LNCAP (cell line): ENCODE results near the gene MN1.

ENCODE experiments used
- CTCF ChIP-seq: fragments of 450-650 bp; IDR thresholded peaks from 2 replicates; pipeline ENCODE4 v1.5.1; 2017; ENCODE audit warnings: mild to moderate bottlenecking

The MN1 gene

GRCh38 chr22:27802346-27803073, 954 bp upstream of the MN1 start:
- TF ChIP-seq CTCF: no peak

DNA sequence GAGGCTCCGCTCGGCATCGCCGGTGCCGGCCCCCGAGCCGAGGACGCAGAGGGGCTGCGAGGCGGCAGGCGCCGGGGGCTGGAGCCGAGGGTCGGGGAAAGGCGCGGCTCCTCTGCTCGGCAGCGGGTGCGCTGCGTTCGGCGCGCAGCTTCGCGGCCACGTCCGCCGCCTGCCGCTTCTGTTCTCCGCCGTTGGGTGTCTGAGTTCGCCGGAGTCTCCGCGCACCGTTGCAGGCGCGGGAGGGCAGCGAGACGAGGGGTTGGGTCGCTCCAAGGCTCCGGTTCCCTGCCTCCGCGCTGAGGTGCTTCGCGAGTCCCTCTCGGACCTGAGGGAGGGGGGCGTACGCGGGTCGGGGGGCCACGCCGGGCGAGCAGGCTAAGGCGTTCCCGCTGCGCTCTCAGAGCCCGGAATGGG, 347 bp downstream of the MN1 start:
- TF ChIP-seq CTCF: no peak

GRCh38 chr22:27800250-27801201, 1.0 kb downstream of the MN1 start:
- TF ChIP-seq CTCF: no peak

DNA sequence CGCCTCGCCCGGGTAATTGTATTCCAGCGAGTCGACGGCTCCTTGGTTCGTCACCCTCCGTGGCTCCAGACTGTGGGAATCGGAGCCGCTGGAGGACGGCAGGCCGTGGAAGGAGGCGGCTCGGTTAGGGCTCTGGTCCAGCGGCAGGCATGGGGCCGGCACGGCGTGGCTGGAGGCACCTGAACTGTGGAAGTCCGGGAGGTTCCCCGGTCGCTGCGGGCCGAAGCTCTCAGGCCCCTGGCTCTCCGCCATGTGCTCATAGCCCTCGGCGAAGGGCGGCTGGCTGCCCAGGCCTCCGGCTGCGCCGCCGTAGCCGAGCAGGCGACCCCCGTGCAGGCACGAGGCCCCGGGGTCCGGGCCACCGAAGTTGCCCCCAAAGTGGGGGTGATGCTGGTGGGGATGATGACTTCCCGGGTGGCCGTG, 1.7 kb downstream of the MN1 start:
- TF ChIP-seq CTCF: no peak

- no peak for TF ChIP-seq CTCF
Observed at GRCh38 chr22:27799015-27799826, 2.3 kb downstream of the MN1 start.

DNA sequence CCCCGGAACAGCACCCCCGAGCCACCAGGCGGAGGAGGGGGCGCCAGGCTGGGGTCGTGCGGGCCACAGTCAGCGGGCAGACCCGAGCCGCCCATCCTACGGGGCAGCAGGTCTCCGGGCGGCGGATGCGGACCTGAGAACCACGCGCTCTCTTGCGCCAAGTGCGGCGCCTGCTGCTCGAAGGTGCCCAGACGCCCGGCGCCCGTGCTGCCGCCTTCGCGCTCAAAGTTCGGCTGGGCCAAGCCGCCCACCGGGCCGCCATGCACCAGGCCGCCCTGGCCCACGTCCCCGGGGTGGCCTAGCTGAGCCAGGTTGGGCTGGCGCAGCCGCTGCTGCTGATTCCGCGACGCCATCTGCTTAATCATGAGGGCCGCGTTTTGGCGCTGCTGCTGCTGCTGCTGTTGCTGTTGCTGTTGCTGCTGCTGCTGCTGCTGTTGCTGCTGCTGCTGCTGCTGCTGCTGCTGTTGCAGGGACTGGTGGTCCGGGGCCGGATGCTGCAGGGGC, 3.0 kb downstream of the MN1 start:
- TF ChIP-seq CTCF: no peak
